RWPE2 (cell line): ENCODE results near the gene TSR1.

Source experiments
- ATAC-seq: fragments of 200-7000 bp; cut with Tn5 transposase; 3 replicates; pipeline ENCODE4 v1.9.1; 2021; ENCODE audit warnings: low read depth
- DNase-seq: peaks from one replicate; pipeline ENCODE4 v3.0.0-alpha.2; 2020; ENCODE audit warnings: low spot score
- H3K27ac ChIP-seq: fragments of 450-650 bp; 2 replicates; pipeline ENCODE4 v1.5.1; 2017; ENCODE audit warnings: mild to moderate bottlenecking; ENCODE audit not compliant: poor library complexity, severe bottlenecking
- H3K27me3 ChIP-seq: fragments of 250-450 bp; sonication (Bioruptor Pico); 2 replicates; pipeline ENCODE4 v1.5.1; 2021; ENCODE audit warnings: mild to moderate bottlenecking, moderate library complexity; ENCODE audit not compliant: insufficient read depth, poor library complexity, severe bottlenecking
- H3K36me3 ChIP-seq: fragments of 250-450 bp; sonication (Bioruptor Pico); 2 replicates; pipeline ENCODE4 v1.5.1; 2020; ENCODE audit warnings: low read depth, mild to moderate bottlenecking, moderate library complexity
- H3K4me1 ChIP-seq: fragments of 250-450 bp; sonication (Bioruptor Pico); 2 replicates; pipeline ENCODE4 v1.5.1; 2021; ENCODE audit warnings: mild to moderate bottlenecking, moderate library complexity; ENCODE audit not compliant: insufficient read depth, poor library complexity, severe bottlenecking
- H3K4me3 ChIP-seq: fragments of 250-450 bp; sonication (Bioruptor Pico); 2 replicates; pipeline ENCODE4 v1.5.1; 2021; ENCODE audit warnings: mild to moderate bottlenecking, moderate library complexity; ENCODE audit not compliant: severe bottlenecking
- H3K9me3 ChIP-seq: fragments of 250-450 bp; sonication (Bioruptor Pico); 2 replicates; pipeline ENCODE4 v1.5.1; 2021; ENCODE audit warnings: mild to moderate bottlenecking, moderate library complexity; ENCODE audit not compliant: severe bottlenecking
- TF ChIP-seq, protein P1 (sequence below): fragments of 450-650 bp; IDR thresholded peaks from one replicate; pipeline ENCODE4 v1.5.1; 2017; ENCODE audit warnings: mild to moderate bottlenecking, moderate library complexity; ENCODE audit not compliant: poor library complexity, severe bottlenecking

Gene TSR1

DNA sequence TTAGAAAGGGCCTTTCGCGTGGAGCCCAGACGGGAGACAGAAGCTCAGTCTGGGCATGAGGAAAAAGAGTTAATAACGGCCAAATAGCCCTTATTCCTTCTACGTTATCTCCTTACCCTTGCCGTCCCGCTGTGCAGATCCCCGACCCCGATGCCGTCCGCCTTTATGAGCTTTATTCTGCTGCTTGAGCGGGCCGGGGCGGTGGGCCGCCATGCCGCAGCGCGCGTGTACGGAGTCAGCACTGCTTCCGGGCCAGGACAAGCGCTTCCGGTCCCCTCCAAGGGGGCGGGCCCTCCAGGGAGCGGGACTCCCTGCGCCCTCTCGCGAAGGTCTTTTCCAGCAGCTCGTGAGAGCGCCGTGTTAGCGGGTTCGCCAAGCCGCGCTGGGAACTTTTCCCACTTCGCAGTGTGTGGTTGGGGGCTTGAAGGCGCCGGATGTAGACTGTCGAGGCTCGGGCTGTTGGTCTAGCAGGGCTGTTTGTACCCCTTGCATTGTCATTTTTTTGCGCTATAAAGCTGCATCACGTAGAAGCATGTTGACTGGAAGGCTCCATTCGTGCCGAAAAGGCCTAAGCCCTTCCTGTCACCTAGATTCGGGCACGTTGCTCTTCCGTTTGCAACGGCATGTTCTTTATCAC, at the start of gene TSR1:
Gene TSR1 (minus strand): TSS at position 243 of the 637 bp plus-strand sequence. CDS start 30 bp downstream, at position 213.
- H3K36me3 ChIP-seq: peaks cover 50% of the 10 kb centered on the region
- H3K27me3 ChIP-seq: no peaks in the 10 kb centered on the region
- ATAC-seq (peak; percentile 92), DNase-seq (peak; percentile 92)
- peak within 1 kb of the TSS; percentile 62 for H3K27ac ChIP-seq
- TF ChIP-seq, protein P1, sequence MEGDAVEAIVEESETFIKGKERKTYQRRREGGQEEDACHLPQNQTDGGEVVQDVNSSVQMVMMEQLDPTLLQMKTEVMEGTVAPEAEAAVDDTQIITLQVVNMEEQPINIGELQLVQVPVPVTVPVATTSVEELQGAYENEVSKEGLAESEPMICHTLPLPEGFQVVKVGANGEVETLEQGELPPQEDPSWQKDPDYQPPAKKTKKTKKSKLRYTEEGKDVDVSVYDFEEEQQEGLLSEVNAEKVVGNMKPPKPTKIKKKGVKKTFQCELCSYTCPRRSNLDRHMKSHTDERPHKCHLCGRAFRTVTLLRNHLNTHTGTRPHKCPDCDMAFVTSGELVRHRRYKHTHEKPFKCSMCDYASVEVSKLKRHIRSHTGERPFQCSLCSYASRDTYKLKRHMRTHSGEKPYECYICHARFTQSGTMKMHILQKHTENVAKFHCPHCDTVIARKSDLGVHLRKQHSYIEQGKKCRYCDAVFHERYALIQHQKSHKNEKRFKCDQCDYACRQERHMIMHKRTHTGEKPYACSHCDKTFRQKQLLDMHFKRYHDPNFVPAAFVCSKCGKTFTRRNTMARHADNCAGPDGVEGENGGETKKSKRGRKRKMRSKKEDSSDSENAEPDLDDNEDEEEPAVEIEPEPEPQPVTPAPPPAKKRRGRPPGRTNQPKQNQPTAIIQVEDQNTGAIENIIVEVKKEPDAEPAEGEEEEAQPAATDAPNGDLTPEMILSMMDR: peak; percentile 42
- peak within 1 kb of the TSS; percentile 82 for H3K4me3 ChIP-seq
- H3K9me3 ChIP-seq: no peaks in the 10 kb centered on the region
- peaks cover 6% of the 10 kb centered on the region for H3K4me1 ChIP-seq

DNA sequence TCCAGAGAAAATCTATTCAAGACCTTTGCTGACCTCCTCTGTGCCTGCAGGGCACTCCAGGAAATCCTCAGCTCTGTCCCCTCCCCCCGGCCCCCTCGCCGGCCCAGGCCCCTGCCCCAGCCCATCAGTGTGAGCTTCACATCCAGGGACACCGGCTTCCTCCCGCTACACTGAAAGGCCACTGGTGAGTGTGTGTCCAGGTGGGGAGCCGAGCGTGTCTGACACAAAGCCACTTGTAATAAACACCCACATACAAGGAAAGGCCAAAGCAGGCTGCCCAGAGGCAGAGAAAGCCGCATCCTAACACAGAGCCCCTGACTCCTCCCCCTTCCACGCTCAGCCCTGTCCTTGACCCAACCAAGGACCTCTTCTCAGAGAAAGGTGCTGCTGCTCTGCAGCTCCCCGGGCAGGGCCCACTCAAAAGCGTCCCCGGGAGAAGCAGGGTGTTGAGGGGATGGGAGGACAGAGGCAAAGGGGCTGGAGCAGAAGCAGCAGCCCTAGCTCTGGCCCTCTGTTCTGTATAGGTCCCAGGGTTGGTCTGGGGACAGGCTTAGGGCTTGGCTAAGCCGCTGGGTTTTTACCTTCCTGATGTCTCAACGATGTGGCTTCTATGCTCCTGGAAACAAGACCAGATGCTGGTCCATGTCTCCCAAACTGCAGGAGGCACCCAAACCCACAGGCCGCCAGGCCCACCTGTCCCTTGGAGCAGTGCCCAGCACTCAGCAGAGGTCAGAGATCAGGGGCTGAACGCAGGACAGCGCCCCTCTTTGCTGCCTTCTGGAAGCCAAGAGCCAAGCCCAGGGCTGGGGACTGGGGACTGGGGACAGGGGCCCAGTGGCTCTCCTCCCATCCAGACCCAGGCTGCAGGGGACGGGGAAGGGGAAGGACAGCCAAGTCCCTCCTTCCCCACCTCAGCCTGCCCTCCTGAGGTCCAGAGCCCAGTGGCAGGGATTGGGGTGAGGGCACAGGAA, 49.3 kb upstream of the TSR1 start:
- Histone ChIP-seq H3K36me3 (no peaks in the 10 kb centered on the region; the same call in 1 of the 2 replicates), H3K27me3 (no peaks in the 10 kb centered on the region), H3K4me1 (peaks cover 3% of the 10 kb centered on the region), H3K4me3 (no peak overlapping the region), H3K27ac (peak overlapping the region; percentile 6), H3K9me3 (no peaks in the 10 kb centered on the region)
- TF ChIP-seq, protein P1: no peak
- DNase-seq: no peak
- no peak; the same call in 2 of the 3 replicates for ATAC-seq

DNA sequence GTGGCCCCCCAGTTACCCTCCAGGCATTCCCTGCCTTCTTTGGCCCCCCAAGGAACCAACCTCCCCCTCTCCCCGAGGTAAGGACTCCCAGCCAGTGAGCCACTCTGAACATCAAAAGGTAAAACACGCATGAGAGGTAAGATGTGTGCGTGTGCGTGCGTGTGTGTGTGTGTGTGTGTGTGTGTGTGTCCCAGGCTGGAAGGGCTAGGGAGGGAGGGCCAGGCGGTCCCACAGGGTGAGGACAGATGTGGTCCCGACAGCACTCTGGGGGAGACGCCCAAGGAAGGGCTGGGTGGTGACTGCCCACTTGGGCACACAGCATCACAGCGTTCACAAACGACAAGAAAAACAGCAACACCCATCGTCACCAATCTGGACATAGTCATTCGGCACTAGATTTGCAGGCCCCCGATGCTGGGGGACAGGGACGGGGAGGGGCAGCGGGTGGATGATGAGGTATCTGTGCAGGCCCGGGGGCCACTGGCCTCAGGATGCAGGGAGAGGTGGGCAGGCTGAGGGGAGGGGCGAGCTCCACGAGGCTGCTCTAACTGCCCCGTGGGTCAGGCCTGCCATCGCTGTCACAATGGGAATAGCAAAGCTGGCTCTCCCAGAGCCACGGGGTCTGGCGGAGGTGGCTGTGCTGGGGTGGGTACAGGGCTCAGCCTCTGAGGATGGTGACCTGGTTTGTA, 48.3 kb upstream of the TSR1 start:
- Histone ChIP-seq H3K4me3 (no peak overlapping the region), H3K4me1 (peaks cover 3% of the 10 kb centered on the region), H3K27ac (no peak overlapping the region), H3K9me3 (no peaks in the 10 kb centered on the region), H3K27me3 (no peaks in the 10 kb centered on the region), H3K36me3 (peaks cover 4% of the 10 kb centered on the region)
- ATAC-seq: no peak
- DNase-seq: no peak
- TF ChIP-seq, protein P1: no peak

DNA sequence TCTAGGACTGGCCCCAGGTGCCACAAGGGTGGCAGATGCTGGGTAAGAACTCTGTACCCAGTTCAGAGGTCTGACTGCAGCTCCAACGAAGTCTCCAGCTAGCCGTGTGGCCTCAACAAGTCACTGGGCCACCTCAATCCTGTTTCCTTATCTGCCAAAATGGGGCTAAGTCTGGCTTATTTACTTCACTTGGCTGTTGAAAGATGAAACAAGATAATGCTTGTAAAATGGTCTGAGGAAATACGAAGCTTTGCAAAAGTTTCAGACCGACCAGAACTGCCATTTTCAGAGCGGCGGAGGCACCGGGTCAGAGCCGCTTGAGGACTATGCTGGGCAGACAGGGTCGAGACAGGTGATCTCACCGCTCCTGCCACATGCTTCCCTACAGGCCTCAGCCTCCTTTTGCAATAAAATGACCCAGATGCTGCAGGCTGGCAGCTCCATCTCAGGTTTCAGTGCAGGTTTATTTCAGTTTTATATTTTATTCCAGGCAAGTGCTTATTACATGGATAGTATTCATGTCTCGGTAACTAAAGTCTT, 47.4 kb upstream of the TSR1 start:
- H3K36me3 ChIP-seq: peaks cover 4% of the 10 kb centered on the region
- no peak for DNase-seq
- no peak for ATAC-seq
- no peaks in the 10 kb centered on the region for H3K9me3 ChIP-seq
- TF ChIP-seq, protein P1: no peak
- peaks cover 3% of the 10 kb centered on the region for H3K4me1 ChIP-seq
- no peak overlapping the region for H3K4me3 ChIP-seq
- no peak overlapping the region for H3K27ac ChIP-seq
- no peaks in the 10 kb centered on the region for H3K27me3 ChIP-seq
